HCT116 (cell line): ENCODE measurements around the gene TBC1D1. TPM values are rescaled to one million over a fixed set of nuclear protein-coding genes. Genes with fewer than 3 reads are reported as not detected.

Experiments
- ATAC-seq: fragments of 200-7000 bp; cut with Tn5 transposase; 2 replicates; pipeline ENCODE4 v1.9.1; 2020; ENCODE audit warnings: mild to moderate bottlenecking, moderate library complexity
- BruUV-seq: library from RNA; stranded (reverse); fragments of 400-500 nt; replicated peaks from 2 replicates; lab custom pipeline; 2021; lab: Mats Ljungman, UMichigan
- CTCF ChIA-PET: fragments of 300-600 bp; sonication (Branson Sonifier 250); formaldehyde crosslinking; loops from one replicate; lab custom pipeline; 2021; ENCODE audit warnings: antibody characterized with exemption; lab: Charles Lee
- POLR2A ChIA-PET: fragments of 300-600, 350-600 bp; sonication (Branson Sonifier 250); formaldehyde crosslinking; loops from one replicate; lab custom pipeline; 2021; ENCODE audit warnings: antibody characterized with exemption; lab: Charles Lee
- RAD21 ChIA-PET, 2 experiments: fragments of 300-600 bp; sonication (Branson Sonifier 250); formaldehyde crosslinking; loops; one replicate each; lab custom pipeline; 2023; ENCODE audit warnings: low total read pairs in 2 of 2; ENCODE audit not compliant: uncharacterized antibody in 2 of 2, unreplicated experiment in 2 of 2, low non-redundant PET in 1 of 2; lab: Charles Lee
- DNase-seq: peaks from one replicate; pipeline ENCODE4 v3.0.0-alpha.2; 2010; ENCODE audit warnings: low read depth, low spot score
- H2AFZ ChIP-seq: fragments of 200-600 bp; shearing (Covaris generic), sonication (generic); 2 replicates; pipeline ENCODE4 v1.6.1; 2017; ENCODE audit warnings: low read depth, mixed run types, mixed read lengths, antibody characterized with exemption, low read length; ENCODE audit not compliant: poor library complexity, severe bottlenecking
- H3K27ac ChIP-seq: 2 replicates; pipeline ENCODE4 v1.5.1; 2012; ENCODE audit warnings: low read depth, low read length
- H3K27me3 ChIP-seq: fragments of 200-600 bp; sonication (generic); 2 replicates; pipeline ENCODE4 v1.6.1; 2016; ENCODE audit warnings: mixed run types, low read length, mixed read lengths; ENCODE audit not compliant: insufficient read depth
- H3K36me3 ChIP-seq, 2 experiments: fragments of 200-500 bp in 1 of 2; fragments of 200-600 bp in 1 of 2; sonication (Bioruptor generic) in 1 of 2; sonication (generic) in 1 of 2; 2 replicates each; pipeline versions ENCODE4 v1.5.1 to v1.6.1; 2014 to 2016; ENCODE audit warnings: low read length in 2 of 2, inconsistent platforms in 1 of 2, mixed read lengths in 1 of 2, mixed run types in 1 of 2; ENCODE audit not compliant: insufficient read depth in 2 of 2, control insufficient read depth in 1 of 2
- H3K4me1 ChIP-seq, 2 experiments: fragments of 200-600 bp in 1 of 2; sonication (generic) in 1 of 2; 2 replicates each; pipeline versions ENCODE4 v1.5.1 to v1.6.1; 2012 to 2017; ENCODE audit warnings: low read length in 2 of 2, inconsistent platforms in 1 of 2, mild to moderate bottlenecking in 1 of 2, mixed read lengths in 1 of 2, mixed run types in 1 of 2, moderate library complexity in 1 of 2; ENCODE audit not compliant: insufficient read depth in 2 of 2, control insufficient read depth in 1 of 2
- H3K4me2 ChIP-seq: fragments of 200-600 bp; sonication (generic); 2 replicates; pipeline ENCODE4 v1.6.1; 2017; ENCODE audit warnings: mixed run types, low read length, mixed read lengths
- H3K4me3 ChIP-seq, 2 experiments: fragments of 200-600 bp in 1 of 2; sonication (generic) in 1 of 2; replicated peaks in 1 of 2; 2 replicates each; pipeline ENCODE4 v1.5.1; 2011 to 2016; ENCODE audit warnings: low read length in 2 of 2, control low read depth in 1 of 2, low read depth in 1 of 2, mild to moderate bottlenecking in 1 of 2, mixed read lengths in 1 of 2, mixed run types in 1 of 2
- H3K79me2 ChIP-seq: fragments of 200-600 bp; sonication (generic); 2 replicates; pipeline ENCODE4 v1.6.1; 2017; ENCODE audit warnings: mild to moderate bottlenecking, mixed run types, low read length, moderate library complexity, mixed read lengths; ENCODE audit not compliant: insufficient read depth
- H3K9ac ChIP-seq: fragments of 200-600 bp; sonication (generic); 2 replicates; pipeline ENCODE4 v1.6.1; 2016; ENCODE audit warnings: low read length, mixed read lengths
- H3K9me2 ChIP-seq: fragments of 200-600 bp; sonication (generic), shearing (Covaris generic); 2 replicates; pipeline ENCODE4 v1.6.1; 2017; ENCODE audit warnings: mixed run types, mild to moderate bottlenecking, moderate library complexity; ENCODE audit not compliant: insufficient read depth
- H3K9me3 ChIP-seq, 2 experiments: fragments of 200-500 bp in 1 of 2; fragments of 200-600 bp in 1 of 2; sonication (Bioruptor generic) in 1 of 2; sonication (generic) in 1 of 2; 2 replicates each; pipeline ENCODE4 v1.6.1; 2014 to 2017; ENCODE audit warnings: low read length in 2 of 2, mixed read lengths in 2 of 2, inconsistent platforms in 1 of 2, low read depth in 1 of 2, mild to moderate bottlenecking in 1 of 2, mixed run types in 1 of 2, moderate library complexity in 1 of 2; ENCODE audit not compliant: control insufficient read depth in 1 of 2, insufficient read depth in 1 of 2
- H4K20me1 ChIP-seq: fragments of 200-600 bp; sonication (generic), shearing (Covaris generic); 2 replicates; pipeline ENCODE4 v1.6.1; 2017; ENCODE audit warnings: mixed run types, mild to moderate bottlenecking, moderate library complexity; ENCODE audit not compliant: insufficient read depth
- ATF3 ChIP-seq: IDR thresholded peaks from 2 replicates; pipeline ENCODE4 v1.6.1; 2012
- CBX3 ChIP-seq: IDR thresholded peaks from 2 replicates; pipeline ENCODE4 v1.6.1; 2012; ENCODE audit warnings: low read depth
- CEBPB ChIP-seq: IDR thresholded peaks from 2 replicates; pipeline ENCODE4 v1.6.1; 2012; ENCODE audit warnings: low read depth
- EGR1 ChIP-seq: IDR thresholded peaks from 2 replicates; pipeline ENCODE4 v1.6.1; 2012; ENCODE audit warnings: low read depth
- ELF1 ChIP-seq: IDR thresholded peaks from 2 replicates; pipeline ENCODE4 v1.6.1; 2012; ENCODE audit warnings: low read depth, borderline replicate concordance
- EZH2 ChIP-seq: fragments of 200-600 bp; sonication (generic); IDR thresholded peaks from 2 replicates; pipeline ENCODE4 v1.6.1; 2017; ENCODE audit warnings: antibody characterized with exemption, mixed run types
- EZH2phosphoT487 ChIP-seq: fragments of 200-600 bp; IDR thresholded peaks from 2 replicates; pipeline ENCODE4 v1.6.1; 2018; ENCODE audit warnings: antibody characterized with exemption, borderline replicate concordance
- FOSL1 ChIP-seq: IDR thresholded peaks from 2 replicates; pipeline ENCODE4 v1.6.1; 2012; ENCODE audit warnings: low read depth
- JUND ChIP-seq: IDR thresholded peaks from 2 replicates; pipeline ENCODE4 v1.6.1; 2012
- MAX ChIP-seq: IDR thresholded peaks from 2 replicates; pipeline ENCODE4 v1.6.1; 2012
- POLR2AphosphoS5 ChIP-seq: IDR thresholded peaks from 2 replicates; pipeline ENCODE4 v1.6.1; 2011; ENCODE audit warnings: mild to moderate bottlenecking, low read depth, low read length, moderate library complexity
- RAD21 ChIP-seq: IDR thresholded peaks from 2 replicates; pipeline ENCODE4 v1.6.1; 2012; ENCODE audit warnings: low read depth, mild to moderate bottlenecking
- REST ChIP-seq: IDR thresholded peaks from 2 replicates; pipeline ENCODE4 v1.6.1; 2012; ENCODE audit warnings: low read depth
- SIN3A ChIP-seq: IDR thresholded peaks from 2 replicates; pipeline ENCODE4 v1.6.1; 2012; ENCODE audit warnings: low read depth
- SP1 ChIP-seq: IDR thresholded peaks from 2 replicates; pipeline ENCODE4 v1.6.1; 2012; ENCODE audit warnings: low read depth
- SRF ChIP-seq: IDR thresholded peaks from 2 replicates; pipeline ENCODE4 v1.6.1; 2012; ENCODE audit warnings: low read depth
- YY1 ChIP-seq: IDR thresholded peaks from 2 replicates; pipeline ENCODE4 v1.6.1; 2011; ENCODE audit warnings: low read length, low read depth, moderate library complexity, mild to moderate bottlenecking; ENCODE audit not compliant: insufficient replicate concordance; ENCODE audit errors: extremely low read depth
- ZFX ChIP-seq: fragments of 450-650 bp; IDR thresholded peaks from 2 replicates; pipeline ENCODE4 v1.6.1; 2017
- ZNF274 ChIP-seq: fragments of 200-500 bp; sonication (Bioruptor generic); IDR thresholded peaks from 2 replicates; pipeline ENCODE4 v1.6.1; 2014; ENCODE audit warnings: mild to moderate bottlenecking, low read depth, low read length, inconsistent platforms
- intact Hi-C: fragments of 100-400 bp; cut with micrococcal nuclease; formaldehyde crosslinking; loops from 2 replicates; pipeline ENCODE4 v1.10.0; 2022
- total RNA-seq: library from RNA; stranded (reverse); gene quantifications from one replicate; pipeline ENCODE4 v1.2.1, GENCODE V29; 2021; ENCODE audit not compliant: unreplicated experiment
- TF ChIP-seq, protein P1 (sequence below): IDR thresholded peaks from 2 replicates; pipeline ENCODE4 v1.6.1; 2011; ENCODE audit warnings: mild to moderate bottlenecking, low read length, moderate library complexity; ENCODE audit not compliant: insufficient replicate concordance; ENCODE audit errors: extremely low read depth

The TBC1D1 gene
- total RNA-seq, 1 experiment from 2014 or later: 82.7 TPM

- Histone ChIP-seq H3K36me3 (no peaks in the 10 kb centered on the region), H3K9me3 (no peaks in the 10 kb centered on the region), H3K4me2 (peak overlapping the region; percentile 79), H3K27ac (peak overlapping the region; percentile 57), H3K4me3 (peak overlapping the region; percentile 61 to 68), H3K79me2 (peaks cover 33% of the 10 kb centered on the region), H3K9me2 (no peaks in the 10 kb centered on the region), H4K20me1 (no peaks in the 10 kb centered on the region), H3K4me1 (peaks cover 6 to 29% of the 10 kb centered on the region in 2 experiments; a peak in 3 of 4 replicates), H2AFZ (peak overlapping the region; percentile 35), H3K9ac (peak overlapping the region; percentile 78), H3K27me3 (no peaks in the 10 kb centered on the region)
- POLR2A ChIA-PET: interaction anchor here (1.3 kb wide), 1 partner anchor 11 kb away, joined by 3 read pairs; no protein-coding TSS in a partner anchor
- no TSS peak for BruUV-seq
- DNase-seq: peak; percentile 26
- ATAC-seq: peak; percentile 78
- CTCF ChIA-PET: interaction anchor here (0.7 kb wide), 1 partner anchor 42 kb away, joined by 3 read pairs; no protein-coding TSS in a partner anchor
- RAD21 ChIA-PET: no interaction called here
- intact Hi-C loops: loop anchor here (10.0 kb wide), 2 partner anchors 153 to 187 kb away; partner anchors contain the start of gene PGM2
- TF ChIP-seq ZNF274 (no peak), SRF (no peak), SP1 (no peak), CBX3 (0 out of 2 replicates have a peak, but pooled peaks have one; percentile 55), MAX (peak; percentile 87), ZFX (peak; percentile 57; the same call in 1 of the 2 replicates), JUND (no peak), EZH2 (no peak), EGR1 (no peak), SIN3A (peak; percentile 24; the same call in 1 of the 2 replicates), REST (no peak), RAD21 (peak; percentile 50), FOSL1 (no peak), ATF3 (no peak), YY1 (no peak), CEBPB (no peak), EZH2phosphoT487 (no peak), POLR2AphosphoS5 (no peak), ELF1 (no peak)
- TF ChIP-seq, protein P1, sequence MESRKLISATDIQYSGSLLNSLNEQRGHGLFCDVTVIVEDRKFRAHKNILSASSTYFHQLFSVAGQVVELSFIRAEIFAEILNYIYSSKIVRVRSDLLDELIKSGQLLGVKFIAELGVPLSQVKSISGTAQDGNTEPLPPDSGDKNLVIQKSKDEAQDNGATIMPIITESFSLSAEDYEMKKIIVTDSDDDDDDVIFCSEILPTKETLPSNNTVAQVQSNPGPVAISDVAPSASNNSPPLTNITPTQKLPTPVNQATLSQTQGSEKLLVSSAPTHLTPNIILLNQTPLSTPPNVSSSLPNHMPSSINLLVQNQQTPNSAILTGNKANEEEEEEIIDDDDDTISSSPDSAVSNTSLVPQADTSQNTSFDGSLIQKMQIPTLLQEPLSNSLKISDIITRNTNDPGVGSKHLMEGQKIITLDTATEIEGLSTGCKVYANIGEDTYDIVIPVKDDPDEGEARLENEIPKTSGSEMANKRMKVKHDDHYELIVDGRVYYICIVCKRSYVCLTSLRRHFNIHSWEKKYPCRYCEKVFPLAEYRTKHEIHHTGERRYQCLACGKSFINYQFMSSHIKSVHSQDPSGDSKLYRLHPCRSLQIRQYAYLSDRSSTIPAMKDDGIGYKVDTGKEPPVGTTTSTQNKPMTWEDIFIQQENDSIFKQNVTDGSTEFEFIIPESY: no peak
Observed at GRCh38 chr4:37977471-37978247, 86.8 kb downstream of the TBC1D1 start.
